GM19468 (cell line): ENCODE results near the gene DRG2.
A peak's percentile ranks its signal among the peaks of the same experiment; 100 is the strongest.

Experiments used
- ATAC-seq: cut with Tn5 transposase; IDR thresholded peaks from one replicate; pipeline ENCODE4 v1.9.1; 2021; ENCODE audit warnings: mild to moderate bottlenecking, moderate library complexity, moderate number of reproducible peaks; ENCODE audit not compliant: unreplicated experiment; ENCODE audit errors: extremely low read depth

The DRG2 gene

DNA sequence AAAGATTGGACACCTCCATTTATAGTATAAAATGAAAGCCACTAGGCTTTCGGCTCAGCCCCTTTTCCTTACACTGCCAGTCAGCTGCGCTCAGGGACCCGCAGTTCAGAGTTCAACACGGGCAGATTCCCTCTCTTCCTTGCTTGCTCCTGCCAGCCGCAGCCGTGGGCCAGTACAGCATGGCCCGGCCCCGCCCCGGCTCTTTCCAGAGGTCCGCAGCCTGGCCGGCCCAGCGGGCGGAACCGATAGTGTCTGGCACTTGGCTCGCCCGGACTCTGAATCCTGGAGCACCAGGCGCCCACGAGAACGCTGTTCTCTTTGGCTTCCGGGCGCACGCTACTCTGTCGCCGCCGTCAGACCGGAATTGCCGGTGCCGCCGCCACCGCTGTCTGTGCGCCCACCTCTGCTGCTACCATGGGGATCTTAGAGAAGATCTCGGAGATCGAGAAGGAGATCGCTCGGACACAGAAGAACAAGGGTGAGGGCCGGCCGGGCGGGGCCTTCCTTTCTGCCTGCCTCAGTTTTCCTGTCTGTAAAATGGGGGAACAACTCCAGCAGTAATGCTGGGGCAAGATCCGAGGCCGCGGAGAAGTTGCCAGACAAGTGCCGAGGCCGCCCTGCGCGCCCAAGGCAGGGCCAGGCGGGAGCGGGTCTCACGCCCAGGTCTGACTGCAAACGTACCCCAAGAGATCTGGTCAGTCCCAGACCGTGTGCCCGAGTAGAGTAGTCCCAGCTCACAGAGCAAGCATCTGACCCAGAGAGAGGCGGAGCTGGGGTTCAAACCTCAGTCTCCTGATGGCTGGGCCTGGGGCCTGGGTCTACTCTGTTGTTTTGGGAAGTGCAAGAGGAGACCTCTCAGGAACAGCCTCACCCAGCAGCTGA, at the start of gene DRG2:
Gene DRG2 (plus strand): TSS at position 339 of the 882 bp plus-strand sequence. CDS start 76 bp downstream, at position 415.
- peak; percentile 80 for ATAC-seq

- no peak for ATAC-seq
Measured at GRCh38 chr17:18038149-18038850, 49.4 kb upstream of the DRG2 start.

- ATAC-seq = peak; percentile 95
Measured at GRCh38 chr17:18038861-18039534, 48.8 kb upstream of the DRG2 start, which contains the start of the genes ATPAF2 and GID4. TSS of gene ATPAF2 (minus strand) at chr17:18039168. CDS start at chr17:18039013, 155 bp downstream. TSS of gene GID4 (plus strand) at chr17:18039408. CDS start at chr17:18039465, 57 bp downstream.

- ATAC-seq = no peak
Measured at GRCh38 chr17:18039535-18040260, 48.0 kb upstream of the DRG2 start.

- ATAC-seq = no peak
Measured at GRCh38 chr17:18040261-18040858, 47.4 kb upstream of the DRG2 start.

DNA sequence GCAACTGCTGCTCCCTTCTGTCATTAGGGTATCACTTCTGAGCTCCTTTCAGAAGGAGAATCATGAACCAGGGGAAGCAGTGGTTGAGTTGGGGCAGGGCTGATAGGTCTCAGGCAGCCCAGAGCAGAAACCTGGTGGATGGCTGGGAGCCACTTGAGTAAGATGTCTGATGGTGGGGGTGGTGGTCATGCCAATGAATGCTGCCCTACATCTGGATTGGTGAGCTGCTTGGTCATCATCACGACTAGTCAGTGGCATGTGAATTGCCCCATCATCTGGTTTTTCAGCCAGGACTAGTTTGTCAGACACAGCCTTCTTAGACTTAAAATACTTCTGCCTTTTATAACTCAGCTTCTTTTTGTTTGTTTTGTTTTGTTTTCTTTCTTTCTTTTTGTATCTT, 46.0 kb upstream of the DRG2 start:
- no peak for ATAC-seq

- no peak for ATAC-seq
Measured at GRCh38 chr17:18042983-18043382, 44.8 kb upstream of the DRG2 start.

GRCh38 chr17:18043491-18043890, 44.3 kb upstream of the DRG2 start:
- ATAC-seq = no peak

DNA sequence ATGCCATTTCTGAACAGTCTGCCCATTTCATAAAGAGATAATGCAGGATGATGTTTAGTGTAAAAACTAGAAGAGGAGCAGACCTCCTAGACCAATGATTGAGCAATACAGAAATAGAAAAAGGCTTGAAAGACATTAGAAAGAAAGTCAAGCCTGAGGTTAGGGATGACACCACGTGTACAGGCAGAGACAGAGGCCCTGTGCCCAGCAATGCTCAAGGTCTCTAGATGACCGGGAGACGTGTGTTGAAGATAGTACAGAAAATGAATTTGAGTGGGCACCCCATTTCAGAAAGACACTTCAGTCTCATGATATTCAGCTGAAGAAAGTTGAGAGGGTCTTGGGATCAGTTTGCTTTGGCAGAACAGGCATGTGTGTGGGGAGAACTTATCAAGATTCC, 43.1 kb upstream of the DRG2 start:
- no peak for ATAC-seq

- no peak for ATAC-seq
Measured at GRCh38 chr17:18045691-18046350, 41.9 kb upstream of the DRG2 start.

DNA sequence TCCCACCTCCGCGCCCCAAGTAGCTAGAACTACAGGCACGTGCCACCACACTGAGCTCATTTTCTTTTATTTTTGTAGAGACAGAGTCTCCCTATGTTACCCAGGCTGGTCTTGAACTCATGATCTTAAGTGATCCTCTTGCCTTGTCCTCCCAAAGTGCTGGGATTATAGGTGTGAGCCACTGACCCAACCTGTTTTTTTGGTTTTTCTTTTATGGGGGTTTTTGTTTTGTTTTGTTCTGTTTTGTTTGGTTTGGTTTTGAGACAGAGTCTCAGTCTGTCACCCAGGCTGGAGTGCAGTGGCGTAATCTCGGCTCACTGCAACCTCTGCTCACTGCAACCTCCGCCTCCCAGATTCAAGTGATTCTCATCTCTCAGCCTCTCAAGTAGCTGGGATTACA, 32.2 kb upstream of the DRG2 start:
- no peak for ATAC-seq

DNA sequence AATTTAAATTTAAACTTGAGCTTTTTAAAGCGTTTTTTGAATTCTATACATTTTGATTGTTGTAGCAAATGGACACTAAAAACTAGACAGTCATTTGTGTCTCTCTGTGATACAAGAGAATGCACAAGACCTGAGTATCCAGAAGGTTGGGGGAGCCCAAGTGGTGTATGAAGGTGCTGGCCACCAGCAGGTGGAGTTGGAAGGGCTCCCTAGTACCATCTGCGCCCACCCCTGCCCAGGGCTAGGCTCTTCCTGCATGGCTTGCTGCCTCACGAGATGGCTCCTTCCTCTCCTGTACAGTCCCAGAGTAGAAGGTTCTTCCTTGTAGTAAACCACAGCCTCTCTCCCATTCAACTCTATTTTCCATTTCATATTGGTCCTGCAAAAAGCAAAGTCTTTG, 31.5 kb upstream of the DRG2 start:
- ATAC-seq = no peak

DNA sequence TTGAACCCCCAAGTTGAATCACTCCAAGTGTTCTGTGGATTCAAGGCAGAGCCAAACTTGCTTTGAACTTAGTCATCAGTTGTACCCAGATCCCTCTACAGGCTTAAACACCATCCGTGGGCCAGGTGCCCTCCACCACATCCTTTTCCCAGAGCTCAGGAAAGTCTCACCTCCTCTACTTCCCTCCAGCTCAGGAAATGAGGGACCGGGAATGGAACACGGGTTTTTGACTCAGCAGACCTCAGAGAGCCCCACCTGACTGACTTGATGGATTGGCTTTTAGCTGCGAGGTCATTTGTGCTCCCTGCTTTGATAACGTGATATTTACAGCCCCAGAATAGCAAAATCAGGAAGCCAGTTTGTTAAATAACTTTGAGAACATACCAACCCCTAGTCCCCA, 28.5 kb upstream of the DRG2 start:
- no peak for ATAC-seq

DNA sequence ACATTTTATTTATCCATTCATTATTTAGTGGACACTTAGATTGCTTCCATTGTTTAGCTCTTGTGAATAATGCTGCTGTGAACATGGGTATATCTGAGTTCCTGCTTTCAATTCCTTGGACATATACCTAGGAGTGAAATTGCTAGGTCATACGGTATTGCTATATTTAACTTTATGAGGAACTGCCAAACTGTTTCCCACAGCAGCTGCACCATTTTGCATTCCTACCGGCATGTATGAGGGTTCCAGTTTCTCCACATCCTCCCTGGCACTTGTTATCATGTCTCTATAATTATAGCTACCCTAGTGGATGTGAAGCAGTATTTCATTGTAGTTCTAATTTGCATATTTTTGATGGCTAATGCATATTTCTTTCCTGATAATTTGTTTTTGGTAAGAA, 23.7 kb upstream of the DRG2 start:
- ATAC-seq = no peak

GRCh38 chr17:18065546-18065945, 22.2 kb upstream of the DRG2 start:
- ATAC-seq = no peak

- no peak for ATAC-seq
Measured at GRCh38 chr17:18066866-18067265, 20.9 kb upstream of the DRG2 start.

GRCh38 chr17:18069101-18069500, 18.6 kb upstream of the DRG2 start:
- no peak for ATAC-seq

DNA sequence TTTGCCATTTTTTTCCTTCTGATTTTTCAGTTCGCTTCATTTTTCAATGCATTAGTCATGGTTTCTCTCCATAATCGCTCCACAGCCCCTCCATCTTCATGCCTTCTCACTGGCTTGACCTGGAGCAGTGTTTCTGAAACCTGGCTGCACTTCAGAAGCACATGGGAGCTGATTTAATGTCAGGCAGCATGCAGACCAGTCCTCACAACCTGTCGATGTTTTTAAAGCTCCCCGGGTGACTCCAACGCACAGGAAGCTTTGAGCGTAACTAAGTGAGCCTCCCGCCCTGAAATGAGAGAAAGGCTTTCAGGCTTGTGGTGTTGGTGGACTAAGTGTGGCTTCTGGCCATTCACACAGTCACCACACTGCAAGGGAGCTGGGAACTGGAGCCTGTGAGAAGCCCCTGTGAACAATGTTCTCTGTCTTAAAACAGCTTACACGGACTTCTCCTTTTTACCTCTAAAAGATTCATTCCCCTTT, 16.8 kb upstream of the DRG2 start:
- no peak for ATAC-seq

DNA sequence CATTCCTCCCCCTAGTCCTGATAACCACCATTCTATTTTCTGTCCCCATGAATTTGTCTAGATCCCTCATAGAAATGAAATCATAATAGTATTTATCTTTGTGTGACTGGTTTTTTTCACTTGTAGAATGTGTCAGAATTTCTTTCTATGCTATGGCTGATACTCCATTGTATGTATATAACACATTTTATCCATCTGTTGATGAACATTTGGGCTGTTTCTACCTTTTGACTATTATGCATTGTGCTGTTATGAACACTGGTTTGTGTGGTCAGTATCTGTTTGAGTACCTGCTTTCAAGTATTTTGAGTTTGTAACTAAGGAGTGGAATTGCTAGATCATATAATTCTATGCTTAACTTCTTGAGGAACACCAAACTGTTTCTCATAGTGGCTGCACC, 16.0 kb upstream of the DRG2 start:
- ATAC-seq = no peak
